Activated CD4-positive, alpha-beta T cell treated with anti-CD3 and anti-CD28 coated beads, Interleukin-10, Interleukin-2, amounts not matched to agents 100 ng/mL and 50 ng/mL, durations not matched to agents 16 hours and 8 hours (primary cell): ENCODE data around the gene CCDC77.
"Not testable (repeated sequence)": the region's sequence is repeated elsewhere in the genome, so short reads cannot be mapped to it uniquely, and the experiment has no call there.

Source experiments
- DNase-seq: peaks from one replicate; pipeline ENCODE4 v3.0.0-alpha.2; 2020

Gene CCDC77

GRCh38 chr12:401235-402028 lies at the start of gene CCDC77:
Gene CCDC77, plus strand, starts transcription at chr12:401644. Its CDS starts 7,740 bp downstream, at chr12:409384.
- peak; percentile 96 for DNase-seq

DNA sequence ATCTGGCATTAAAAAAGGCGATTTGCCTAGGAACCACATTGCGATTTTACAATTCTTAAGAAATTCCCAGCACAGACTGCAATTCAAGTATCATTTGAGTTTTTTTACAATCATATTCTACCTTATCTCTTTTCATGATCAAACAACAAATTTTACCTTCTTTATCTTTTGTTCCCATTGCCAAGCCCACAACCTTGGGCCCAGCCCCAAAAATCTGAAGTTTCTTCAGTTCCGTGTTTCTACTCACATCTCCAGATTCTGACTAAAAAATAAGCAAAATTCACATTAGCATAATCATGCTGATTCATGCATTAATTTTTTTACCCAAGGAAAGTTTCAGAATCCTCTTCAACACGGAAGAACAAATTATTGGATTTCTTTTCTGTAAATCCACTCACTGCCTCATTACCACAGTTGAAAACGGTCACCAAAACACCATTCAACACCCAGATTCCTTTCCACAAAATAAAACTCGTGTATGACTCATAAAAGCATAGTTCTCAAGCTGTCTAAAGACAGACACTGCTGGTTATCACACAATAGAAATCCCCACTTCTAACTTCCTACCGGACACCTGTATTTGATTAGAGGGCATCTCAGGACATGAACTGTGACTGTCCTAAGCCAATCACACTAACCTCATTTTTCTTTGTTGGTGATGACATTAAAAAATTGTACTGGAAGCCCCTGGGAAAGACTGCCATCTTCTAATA lies 45.0 kb upstream of the CCDC77 start:
- no peak for DNase-seq

DNA sequence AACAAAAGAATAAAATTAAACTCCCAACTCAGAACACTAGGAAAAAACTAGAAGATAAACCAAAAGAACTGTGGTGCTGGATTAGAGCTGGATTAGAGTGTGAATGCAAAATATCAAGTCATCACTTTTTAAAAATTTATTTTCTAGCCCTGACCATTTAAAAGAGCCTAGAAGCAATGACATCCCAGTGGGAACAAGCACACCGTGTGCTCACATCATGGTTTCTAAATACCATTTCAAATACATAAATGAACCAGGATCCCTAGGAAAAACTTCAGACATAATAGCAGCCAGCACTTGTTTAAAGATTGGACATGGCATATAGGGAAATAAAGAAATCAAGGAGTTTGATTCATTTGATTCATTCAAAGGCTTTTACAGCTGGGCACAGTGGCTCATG lies 42.4 kb upstream of the CCDC77 start:
- DNase-seq: no peak

DNA sequence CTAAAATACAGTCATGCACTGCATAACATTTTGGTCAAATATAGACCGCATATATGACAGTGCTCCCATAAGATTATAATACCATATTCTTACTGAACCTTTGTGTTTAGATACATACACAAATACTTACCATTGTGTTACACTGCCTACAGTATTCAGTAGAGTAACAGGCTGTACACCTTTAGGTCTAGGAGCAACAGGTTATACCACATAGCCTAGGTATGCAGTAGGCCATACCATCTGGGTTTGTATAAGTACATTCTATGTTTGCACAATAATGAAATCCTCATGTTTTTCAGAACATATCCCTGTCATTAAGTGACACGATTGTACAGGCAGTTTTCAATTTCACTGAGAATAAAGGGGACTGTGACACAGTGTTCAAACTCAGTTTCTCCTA lies 34.6 kb upstream of the CCDC77 start:
- DNase-seq: no peak

DNA sequence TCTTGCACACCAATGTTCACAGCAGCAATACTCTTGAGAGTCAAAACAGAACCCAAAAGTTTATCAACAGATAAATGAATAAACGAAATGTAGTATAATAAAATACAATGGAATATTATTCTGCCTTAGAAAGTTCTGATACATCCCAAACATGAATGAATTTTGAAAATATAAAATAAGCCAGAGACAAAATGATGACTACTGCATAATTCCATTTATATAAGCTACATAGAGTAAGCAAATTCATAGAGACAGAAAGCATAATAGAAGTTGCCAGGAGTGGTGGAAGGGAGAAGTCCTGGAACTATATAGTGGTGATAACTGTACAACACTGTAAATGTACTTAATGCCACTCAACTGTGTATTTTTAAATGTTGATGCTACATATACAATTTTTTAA lies 33.5 kb upstream of the CCDC77 start:
- DNase-seq: no peak

DNA sequence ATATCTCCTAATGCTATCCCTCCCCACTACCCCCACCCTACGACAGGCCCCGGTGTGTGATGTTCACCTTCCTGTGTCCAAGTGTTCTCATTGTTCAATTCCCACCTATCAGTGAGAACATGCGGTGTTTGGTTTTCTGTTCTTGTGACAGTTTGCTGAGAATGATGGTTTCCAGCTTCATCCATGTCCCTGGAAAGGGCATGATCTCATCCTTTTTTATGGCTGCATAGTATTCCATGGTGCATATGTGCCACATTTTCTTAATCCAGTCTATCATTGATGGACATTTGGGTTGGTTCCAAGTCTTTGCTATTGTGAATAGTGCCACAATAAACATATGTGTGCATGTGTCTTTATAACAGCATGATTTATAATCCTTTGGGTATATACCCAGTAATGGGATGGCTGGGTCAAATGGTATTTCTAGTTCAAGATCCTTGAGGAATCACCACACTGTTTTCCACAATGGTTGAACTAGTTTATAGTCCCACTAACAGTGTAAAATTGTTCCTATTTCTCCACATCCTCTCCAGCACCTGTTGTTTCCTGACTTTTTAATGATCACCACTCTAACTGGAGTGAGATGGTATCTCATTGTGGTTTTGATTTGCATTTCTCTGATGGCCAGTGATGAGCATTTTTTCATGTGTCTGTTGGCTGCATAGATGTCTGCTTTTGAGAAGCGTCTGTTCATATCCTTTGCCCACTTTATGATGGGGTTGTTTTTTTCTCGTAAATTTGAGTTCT lies 30.5 kb upstream of the CCDC77 start:
- not testable (repeated sequence) for DNase-seq

- DNase-seq: no peak
Measured at GRCh38 chr12:386651-387050, 14.8 kb upstream of the CCDC77 start.

- no peak for DNase-seq
Measured at GRCh38 chr12:388012-388411, 13.4 kb upstream of the CCDC77 start.

- DNase-seq: peak; percentile 50
Measured at GRCh38 chr12:388541-389141, 12.8 kb upstream of the CCDC77 start.

- DNase-seq: peak; percentile 94
Measured at GRCh38 chr12:389142-390096, 12.0 kb upstream of the CCDC77 start, which contains the start of gene KDM5A. Gene KDM5A, minus strand, starts transcription at chr12:389320. Its CDS starts 229 bp downstream, at chr12:389091.

GRCh38 chr12:400828-401227 lies 616 bp upstream of the CCDC77 start:
- DNase-seq: no peak

GRCh38 chr12:402029-402389 lies 565 bp downstream of the CCDC77 start:
- peak; percentile 31 for DNase-seq

DNA sequence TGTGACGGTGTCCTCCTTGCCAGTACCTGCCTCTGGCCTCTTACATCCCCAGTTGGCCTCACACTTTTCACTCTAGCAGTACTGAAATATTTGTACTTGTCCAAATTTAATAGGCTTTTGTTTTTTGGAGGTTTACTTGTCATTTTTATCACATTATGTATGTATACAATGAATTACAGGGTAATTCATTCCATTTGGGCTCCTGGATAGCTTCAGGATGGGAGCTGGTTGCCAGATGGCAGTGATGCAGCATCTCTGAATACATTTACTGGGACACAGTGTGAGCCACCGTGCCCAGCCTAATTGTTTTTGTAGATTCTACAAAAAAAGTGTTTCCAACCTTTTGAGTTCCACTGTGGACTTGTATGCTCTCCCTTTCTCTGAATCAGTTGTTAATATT lies 13.4 kb downstream of the CCDC77 start:
- DNase-seq: no peak

DNA sequence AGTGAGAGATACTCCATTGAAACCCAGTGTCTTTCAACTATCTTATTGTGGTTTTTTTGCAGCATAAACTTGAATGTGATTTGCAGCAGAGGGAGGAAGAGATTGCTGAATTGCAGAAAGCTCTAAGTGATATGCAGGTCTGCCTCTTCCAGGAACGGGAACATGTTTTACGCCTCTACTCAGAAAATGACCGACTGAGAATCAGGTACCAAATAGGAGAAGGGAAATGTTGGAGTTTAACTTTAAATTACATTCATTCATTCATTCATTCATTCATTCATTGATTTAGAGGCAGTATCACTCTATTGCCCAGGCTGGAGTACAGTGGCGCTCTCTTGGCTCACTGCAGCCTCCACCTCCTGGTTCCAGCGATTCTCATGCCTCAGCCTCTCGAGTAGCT lies 17.0 kb downstream of the CCDC77 start:
- DNase-seq: no peak

GRCh38 chr12:422526-422925 lies 21.1 kb downstream of the CCDC77 start:
- no peak for DNase-seq

DNA sequence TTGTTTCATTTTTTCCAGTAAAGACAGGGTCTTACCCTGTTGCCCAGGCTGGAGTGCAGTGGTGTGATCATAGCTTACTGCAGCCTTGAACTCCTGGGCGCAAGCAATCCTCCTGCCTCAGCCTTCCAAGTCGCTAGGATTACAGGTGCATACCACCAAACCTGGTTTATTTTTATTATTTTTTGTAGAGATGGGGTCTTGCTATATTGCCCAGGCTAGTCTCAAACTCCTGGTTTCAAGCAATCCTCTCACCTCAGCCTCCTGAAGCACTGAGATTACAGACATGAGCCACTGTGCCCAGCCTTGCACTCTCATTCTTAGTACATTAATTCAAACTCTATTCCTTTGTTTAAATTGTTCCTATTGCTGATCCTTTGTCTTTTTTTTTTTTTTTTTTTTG lies 34.3 kb downstream of the CCDC77 start:
- not testable (repeated sequence) for DNase-seq

GRCh38 chr12:442235-442884 lies 40.9 kb downstream of the CCDC77 start:
- DNase-seq: peak; percentile 42

DNA sequence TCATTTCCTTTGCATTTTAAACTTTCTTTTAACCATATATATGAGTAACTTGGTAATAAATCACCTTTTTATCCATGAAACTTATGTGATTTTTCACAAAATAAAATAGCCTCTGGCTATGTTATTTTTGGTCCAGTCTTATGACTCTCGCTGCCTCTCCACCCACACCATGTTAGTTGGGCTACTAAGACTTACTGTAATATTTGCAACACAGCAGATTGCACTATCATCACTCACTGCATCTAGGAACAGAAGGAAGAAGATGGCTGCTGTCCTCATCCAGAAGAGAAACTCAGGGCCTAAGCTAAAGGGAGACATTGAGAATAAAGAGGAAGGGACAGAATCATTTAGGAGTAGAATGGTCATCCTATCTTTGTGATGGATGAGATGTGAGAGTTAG lies 45.7 kb downstream of the CCDC77 start:
- no peak for DNase-seq

DNA sequence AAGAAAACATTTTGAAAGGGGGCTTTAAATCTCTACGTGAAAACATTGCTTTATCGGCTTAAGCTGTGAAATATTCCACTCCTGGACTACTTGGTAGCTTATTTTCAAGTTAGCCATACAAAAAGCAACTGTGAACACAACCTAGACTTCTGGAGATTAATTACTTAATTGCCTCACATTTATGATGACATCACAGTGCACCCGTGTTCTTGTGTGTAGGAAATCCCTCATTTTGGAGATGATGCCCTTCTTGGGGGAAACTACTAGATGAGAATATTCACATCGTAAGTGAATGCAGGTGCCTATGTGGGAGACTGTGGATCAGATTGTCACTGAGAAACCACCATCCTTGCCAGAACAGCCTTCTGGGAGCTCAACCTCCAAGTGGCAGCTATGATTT lies 47.8 kb downstream of the CCDC77 start:
- DNase-seq: no peak

- DNase-seq: no peak
Measured at GRCh38 chr12:450438-450837, 49.0 kb downstream of the CCDC77 start.

DNA sequence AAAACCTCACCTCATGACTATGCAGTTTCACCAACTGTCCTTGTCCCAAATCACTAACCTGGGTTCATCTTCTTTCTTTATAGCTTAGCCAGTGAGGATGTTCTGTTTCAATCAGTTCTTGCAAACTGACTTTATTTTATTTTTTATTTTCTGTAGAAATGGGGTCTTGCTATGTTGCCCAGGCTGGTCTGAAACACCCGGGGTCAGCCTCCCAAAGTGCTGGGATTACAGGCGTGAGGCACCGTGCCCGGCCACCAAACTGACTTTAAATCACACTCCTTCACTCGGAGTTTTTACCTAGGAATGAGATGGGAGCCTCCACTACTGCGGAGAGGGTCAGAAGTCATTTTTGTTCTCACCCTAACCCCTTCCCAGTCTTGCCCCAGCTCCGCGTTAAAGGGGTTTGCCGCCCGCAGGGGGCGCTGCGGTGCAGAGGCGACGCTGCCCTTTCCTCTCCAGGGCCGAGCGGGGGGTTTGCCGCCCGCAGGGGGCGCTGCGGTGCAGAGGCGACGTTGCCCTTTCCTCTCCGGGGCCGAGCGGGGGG lies 51.3 kb downstream of the CCDC77 start:
- peak; percentile 86 for DNase-seq
